CD4-positive, alpha-beta T cell treated with Interleukin-6 for 4 hours (primary cell): ENCODE data around the gene ANTKMT.
A peak's percentile ranks its signal among the peaks of the same experiment; 100 is the strongest.

ENCODE experiments used
- DNase-seq: peaks from one replicate; pipeline ENCODE4 v3.0.0-alpha.2; 2020; ENCODE audit warnings: mixed read lengths

The ANTKMT gene, protein sequence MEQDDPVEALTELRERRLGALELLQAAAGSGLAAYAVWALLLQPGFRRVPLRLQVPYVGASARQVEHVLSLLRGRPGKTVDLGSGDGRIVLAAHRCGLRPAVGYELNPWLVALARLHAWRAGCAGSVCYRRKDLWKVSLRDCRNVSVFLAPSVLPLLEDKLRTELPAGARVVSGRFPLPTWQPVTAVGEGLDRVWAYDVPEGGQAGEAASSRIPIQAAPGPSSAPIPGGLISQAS

DNA sequence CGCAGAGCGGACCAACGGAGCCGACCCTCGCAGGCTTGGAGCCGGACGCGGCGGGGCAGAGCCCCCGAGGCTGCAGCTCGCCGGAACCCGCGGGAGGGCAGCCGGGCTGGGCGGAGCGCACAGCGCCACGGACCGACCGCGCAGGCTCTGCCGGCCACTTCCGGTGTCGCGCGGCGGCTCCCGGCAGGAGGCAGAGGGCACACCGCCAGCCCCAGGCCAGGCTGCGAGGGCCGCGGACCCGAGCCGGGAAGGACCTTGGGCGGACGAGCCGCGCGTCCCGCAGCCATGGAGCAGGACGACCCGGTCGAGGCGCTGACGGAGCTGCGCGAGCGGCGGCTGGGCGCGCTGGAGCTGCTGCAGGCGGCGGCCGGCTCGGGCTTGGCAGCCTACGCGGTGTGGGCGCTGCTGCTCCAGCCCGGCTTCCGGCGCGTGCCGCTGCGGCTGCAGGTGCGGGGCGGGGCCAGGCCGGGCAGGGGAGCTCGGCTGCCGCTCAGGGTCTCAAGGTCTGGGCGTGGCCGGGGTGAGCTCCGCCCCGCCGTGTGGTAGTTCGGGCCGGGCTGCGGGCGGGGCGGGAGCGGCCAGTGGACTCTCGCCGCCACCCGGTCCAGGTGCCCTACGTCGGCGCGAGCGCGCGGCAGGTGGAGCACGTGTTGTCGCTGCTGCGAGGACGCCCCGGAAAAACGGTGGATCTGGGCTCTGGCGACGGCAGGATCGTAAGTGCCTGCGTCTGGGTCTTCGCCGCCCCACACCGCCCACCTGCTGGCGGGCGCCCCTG is at the start of gene ANTKMT:
TSS of gene ANTKMT (plus strand) at position 157 of the 775 bp plus-strand sequence. CDS start at position 286, 129 bp downstream.
- DNase-seq, result peak; percentile 84

DNA sequence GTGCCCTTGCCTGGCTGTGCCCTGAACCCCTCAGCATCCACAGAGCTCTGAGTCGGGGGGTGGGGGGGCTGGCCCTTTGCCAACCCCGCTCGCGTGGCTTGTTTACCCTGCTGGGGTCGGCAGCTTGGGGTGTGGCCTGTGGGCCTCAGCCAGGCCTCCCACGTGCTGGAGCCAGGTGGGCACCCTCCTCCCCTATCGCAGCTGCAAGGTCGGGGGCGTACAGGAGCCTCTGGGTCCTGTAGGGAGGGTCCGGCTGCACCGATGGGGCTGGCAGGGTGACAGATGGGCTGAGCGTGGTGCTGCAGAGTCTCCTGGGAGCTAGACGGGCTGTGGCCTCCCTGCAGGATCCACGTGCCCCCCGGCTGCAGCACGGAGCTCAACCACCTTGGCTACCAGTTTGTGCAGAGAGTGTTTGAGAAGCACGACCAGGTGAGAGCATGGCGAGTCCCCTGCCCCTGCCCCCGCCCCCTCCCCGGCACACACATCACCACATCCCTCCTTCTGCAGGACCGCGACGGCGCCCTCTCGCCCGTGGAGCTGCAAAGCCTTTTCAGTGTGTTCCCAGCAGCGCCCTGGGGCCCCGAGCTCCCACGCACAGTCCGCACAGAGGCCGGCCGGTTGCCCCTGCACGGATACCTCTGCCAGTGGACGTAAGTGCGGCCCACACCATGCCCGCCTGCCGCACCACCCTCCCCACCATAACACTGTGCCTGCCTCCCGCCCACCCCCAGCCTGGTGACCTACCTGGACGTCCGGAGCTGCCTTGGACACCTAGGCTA is 49.4 kb upstream of the ANTKMT start:
- no peak for DNase-seq

DNA sequence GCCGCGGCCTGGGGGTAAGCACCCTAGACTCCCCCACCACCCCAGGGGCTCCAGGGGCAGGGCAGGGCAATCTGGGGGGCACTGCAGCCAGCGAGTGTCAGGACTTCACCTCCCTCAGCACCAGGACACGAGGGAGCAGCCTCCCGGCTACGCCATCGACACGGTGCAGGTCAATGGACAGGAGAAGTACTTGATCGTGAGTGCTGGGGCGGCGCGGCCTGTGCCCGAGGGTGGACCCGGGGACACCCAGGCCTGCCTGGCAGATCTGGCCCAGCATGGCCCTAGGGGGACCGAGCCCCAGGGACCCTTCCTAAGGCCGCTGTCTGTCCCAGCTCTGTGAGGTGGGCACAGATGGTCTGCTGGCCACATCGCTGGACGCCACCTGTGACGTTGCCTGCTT is 48.6 kb upstream of the ANTKMT start:
- DNase-seq, result no peak

DNA sequence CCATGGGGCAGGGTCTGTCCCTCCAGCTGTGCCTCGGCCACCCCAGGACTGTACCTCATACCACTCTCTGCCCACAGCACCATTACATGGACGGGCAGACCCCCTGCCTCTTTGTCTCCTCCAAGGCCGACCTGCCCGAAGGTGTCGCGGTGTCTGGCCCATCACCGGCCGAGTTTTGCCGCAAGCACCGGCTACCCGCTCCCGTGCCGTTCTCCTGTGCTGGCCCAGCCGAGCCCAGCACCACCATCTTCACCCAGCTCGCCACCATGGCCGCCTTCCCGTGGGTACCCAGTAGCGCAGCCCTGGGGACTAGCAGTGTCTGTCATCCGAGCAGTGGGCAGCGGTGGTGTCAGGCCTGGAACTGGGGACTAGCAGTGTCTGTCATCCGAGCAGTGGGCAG is 48.1 kb upstream of the ANTKMT start:
- no peak for DNase-seq

DNA sequence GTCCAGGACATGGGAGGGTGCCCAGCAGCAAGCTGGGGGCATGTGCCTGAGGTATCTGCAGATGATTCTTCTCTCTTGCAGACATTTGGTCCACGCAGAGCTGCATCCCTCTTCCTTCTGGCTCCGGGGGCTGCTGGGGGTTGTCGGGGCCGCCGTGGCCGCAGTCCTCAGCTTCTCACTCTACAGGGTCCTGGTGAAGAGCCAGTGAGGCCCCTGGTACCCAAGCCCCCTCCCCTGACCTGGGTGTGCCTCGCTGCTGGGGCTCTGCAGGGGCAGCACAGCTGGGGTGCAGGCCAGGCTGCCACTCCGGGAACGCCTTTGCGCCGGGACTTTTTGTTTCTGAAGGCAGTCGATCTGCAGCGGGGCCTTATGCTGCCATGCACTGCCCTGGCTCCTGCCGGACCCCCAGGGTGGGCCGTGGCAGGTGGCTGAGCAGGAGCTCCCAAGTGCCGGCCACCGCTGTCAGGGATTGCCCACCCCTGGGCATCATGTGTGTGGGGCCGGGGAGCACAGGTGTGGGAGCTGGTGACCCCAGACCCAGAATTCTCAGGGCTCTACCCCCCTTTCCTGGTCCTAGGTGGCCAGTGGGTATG is 47.5 kb upstream of the ANTKMT start:
- DNase-seq, result no peak

DNA sequence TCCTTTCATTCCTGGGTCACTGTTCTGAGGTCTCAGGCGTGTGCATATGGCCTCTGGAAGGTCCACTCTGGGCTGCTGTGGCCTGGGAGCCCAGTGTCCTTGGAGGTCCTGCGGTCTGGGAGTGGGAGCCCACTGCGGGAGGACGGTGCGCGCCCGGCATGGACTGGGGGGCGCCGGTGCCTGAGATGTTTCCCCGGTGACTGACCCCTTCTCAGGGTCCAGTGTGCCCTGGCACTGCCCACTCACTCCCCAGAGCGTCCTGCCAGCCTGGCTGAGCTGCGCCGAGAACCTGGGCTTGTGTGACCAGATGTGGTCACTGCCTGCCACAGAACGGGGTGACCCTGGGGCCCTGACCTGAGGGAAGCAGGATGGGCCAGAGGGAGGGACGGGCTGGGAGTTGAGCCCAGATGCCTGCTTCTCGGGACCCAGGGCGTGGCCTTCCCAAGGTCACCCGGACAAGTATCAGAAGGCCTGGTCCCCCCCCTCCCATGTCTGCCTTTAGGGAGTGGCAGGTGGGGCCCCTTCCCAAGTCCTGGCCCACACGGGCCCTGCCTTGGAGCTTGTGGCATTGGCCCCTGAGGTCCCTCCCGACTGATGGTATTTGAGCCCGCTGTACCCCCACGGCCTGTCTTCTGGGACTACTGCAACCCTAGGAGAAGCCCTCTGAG is 46.6 kb upstream of the ANTKMT start:
- DNase-seq, result no peak

DNA sequence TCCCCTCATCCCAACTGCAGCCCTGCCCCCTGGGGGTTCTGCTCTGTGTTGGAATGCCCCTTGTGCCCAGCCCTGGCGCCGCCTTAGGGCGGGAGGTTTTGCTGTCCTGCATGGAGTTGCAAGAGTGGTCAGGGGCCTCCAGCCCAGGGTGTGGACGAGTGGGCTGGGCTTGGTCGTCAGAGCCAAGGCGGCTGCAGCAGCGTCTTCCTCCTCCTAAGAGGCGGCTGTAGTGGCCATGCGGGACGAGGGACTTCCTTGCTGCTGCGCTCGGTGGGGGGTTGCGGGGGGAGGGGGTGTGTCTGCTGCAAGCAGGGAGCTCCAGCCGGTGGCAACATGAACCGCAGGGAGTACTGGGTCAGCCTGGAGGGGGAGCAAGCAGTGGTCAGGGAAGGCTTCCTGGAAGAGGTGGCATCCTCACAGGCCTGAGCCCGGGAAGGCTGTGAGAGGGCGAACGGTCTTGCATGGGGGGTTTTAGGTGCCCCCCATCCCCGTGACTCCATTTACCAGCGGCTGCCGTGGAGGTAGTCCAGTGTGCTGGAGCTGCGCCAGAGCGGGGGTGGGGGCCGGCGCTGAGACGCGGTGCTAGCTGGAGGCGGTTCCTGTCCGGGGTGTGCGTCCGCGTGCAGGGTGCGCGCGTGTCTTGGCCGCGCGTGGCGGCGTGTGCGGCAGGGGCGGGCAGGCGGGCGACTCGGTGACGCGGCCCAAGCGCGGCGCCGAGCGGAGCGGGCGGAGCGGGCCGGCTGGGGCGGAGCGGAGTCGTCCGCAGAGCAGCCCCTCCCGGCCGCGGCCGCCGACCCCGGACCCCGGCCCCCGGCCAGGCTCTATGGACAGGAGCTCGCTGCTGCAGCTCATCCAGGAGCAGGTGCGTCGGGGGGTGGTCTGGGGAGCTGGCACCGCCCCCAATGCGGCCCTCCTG is 45.7 kb upstream of the ANTKMT start, which contains the start of gene RHBDL1:
TSS of gene RHBDL1 (plus strand) at position 704 of the 916 bp plus-strand sequence. CDS start at position 824, 120 bp downstream.
- no peak for DNase-seq

DNA sequence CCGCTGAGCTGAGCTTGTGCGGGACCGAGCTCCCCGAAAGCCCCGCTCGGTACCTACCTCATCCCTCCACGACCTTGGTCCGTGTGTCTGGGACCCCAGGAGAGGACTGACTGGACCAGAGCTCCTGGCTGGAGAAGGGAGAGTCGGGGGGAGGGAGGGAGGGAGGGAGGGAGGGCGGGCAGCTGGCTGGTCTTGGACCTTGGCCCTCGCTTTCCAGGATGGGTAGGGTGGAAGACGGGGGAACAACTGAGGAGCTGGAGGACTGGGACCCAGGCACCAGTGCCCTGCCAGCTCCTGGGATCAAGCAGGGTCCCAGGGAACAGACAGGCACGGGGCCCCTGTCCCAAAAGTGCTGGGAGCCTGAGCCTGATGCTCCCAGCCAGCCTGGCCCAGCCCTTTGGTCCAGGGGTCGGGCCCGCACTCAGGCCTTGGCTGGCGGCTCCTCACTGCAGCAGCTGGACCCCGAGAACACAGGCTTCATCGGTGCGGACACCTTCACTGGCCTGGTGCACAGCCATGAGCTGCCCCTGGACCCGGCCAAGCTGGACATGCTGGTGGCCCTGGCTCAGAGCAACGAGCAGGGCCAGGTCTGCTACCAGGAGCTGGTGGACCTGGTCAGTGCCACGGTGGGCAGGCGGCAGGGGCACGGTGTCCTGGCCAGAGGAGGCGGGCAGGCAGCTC is 44.9 kb upstream of the ANTKMT start:
- no peak for DNase-seq

DNA sequence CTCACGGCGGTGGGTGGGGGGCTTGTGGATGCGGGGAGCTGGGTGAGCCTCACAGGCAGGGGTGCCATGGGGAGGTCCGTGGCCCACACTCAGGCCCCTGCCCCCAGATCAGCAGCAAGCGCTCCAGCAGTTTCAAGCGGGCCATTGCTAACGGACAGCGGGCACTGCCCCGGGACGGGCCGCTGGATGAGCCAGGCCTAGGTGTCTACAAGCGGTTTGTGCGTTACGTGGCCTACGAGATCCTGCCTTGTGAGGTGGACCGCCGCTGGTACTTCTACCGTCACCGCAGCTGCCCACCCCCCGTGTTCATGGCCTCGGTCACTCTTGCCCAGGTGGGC is 44.4 kb upstream of the ANTKMT start:
- DNase-seq, result no peak

DNA sequence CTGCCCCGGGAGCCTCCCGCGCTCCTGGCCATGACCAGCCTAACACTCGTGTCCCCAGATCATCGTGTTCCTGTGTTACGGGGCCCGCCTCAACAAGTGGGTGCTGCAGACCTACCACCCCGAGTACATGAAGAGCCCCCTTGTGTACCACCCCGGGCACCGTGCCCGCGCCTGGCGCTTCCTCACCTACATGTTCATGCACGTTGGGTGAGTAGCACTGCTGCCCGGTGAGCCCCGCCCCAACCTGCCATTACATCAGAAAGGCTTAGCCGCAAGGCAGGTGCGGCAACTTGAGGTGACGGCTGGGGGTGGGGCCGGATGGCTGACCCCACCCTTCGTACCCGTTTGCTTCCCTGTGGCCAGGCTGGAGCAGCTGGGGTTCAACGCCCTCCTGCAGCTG is 44.0 kb upstream of the ANTKMT start:
- peak; percentile 43 for DNase-seq

DNA sequence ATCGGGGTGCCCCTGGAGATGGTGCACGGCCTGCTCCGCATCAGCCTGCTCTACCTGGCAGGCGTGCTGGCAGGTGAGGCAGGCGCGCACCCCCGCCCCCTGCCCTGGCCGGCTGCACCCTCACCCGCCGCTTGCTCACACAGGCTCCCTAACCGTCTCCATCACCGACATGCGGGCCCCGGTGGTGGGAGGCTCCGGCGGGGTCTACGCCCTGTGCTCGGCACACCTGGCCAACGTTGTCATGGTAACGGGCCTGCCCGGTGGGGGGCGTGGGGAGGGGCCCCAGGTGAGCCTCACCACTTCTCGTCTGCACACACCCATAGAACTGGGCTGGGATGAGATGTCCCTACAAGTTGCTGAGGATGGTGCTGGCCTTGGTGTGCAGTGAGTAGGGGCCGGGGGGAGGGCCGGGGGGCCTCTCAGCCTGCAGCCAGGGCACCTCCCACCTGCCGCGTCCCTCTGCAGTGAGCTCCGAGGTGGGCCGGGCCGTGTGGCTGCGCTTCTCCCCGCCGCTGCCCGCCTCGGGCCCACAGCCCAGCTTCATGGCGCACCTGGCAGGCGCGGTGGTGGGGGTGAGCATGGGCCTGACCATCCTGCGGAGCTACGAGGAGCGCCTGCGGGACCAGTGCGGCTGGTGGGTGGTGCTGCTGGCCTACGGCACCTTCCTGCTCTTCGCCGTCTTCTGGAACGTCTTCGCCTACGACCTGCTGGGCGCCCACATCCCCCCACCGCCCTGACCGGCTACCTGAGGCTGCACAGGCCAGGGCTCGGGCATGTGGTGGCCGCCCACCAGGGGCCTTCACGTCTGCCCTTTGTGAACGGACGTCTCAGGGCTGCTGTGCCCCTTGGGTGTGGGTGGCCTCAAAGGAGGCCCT is 43.4 kb upstream of the ANTKMT start:
- DNase-seq, result no peak

DNA sequence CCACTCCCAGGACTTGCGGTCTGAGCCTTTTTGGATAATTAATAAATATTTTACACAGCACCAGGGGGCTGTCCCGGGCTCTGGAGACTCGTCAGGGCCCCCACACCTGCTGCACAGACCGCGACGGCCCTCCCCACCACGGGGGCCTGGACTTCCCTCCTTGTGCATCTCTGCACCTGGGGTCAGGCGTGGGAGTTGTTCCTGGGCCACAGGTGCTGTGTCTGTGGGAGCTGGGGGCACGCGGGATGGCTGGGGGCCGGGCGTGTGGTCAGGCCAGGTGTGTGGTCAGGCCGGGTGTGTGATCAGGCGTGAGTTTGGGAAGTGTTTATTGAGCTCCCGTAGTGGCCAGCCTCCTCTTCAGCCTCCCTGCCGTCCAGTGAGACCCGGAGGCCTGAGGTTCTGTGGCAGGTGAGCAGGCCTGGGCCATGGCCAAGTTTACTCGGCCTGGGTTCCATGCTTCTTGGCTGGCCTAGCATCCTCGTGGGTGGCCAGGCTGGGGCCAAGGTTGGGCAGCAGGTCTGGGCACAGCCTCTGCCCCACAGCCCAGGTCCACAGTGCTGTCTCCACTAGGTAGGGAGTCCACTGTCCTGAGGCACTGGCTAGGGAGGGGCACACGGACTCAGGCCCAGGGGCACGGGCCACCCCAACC is 42.6 kb upstream of the ANTKMT start:
- DNase-seq, result no peak

DNA sequence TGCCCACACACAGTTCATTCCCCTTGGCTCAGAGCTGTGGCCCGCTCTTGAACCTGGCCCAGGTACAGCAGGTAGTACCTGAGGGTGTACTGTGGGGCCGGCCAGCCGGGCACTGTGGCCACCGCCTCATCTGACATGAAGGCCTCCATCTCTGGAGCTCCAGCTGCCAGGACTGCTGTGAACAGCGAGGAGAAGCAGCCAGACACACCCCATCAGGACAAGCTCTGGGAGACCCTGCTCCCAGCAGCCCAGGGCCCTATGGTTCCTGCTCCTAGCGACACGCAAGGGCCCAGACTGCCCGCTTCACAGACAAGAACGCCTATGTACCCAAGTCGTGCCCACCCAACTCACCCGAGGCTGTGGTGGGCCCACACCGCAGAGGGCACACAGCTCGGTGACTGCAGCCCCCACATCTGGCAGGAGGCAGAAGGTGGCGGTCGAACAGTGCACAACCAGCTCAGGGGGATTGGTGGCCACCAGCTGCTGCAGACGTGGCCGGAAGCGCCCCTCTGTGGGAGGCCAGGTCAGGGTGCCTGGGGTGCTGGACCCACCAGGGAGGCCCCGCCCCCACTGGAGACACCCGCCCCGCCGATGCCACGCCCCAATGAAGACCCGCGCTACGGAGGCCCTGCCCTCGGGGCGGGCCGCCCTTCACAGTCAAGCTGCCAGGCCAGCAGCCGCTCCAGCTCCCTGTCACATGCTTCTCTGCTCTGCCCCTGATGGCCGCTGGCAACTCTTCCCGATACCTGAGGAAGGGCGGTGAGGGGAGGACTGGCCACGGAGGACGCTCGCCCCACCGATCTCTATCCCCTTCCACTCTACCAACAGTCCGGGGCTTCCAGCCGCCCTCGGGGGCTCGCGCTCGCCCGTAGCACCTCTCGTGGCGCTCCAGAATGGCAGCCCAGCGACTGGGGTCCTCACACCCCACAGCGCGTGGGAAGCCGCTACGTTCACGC is 41.8 kb upstream of the ANTKMT start:
- DNase-seq, result peak; percentile 62

DNA sequence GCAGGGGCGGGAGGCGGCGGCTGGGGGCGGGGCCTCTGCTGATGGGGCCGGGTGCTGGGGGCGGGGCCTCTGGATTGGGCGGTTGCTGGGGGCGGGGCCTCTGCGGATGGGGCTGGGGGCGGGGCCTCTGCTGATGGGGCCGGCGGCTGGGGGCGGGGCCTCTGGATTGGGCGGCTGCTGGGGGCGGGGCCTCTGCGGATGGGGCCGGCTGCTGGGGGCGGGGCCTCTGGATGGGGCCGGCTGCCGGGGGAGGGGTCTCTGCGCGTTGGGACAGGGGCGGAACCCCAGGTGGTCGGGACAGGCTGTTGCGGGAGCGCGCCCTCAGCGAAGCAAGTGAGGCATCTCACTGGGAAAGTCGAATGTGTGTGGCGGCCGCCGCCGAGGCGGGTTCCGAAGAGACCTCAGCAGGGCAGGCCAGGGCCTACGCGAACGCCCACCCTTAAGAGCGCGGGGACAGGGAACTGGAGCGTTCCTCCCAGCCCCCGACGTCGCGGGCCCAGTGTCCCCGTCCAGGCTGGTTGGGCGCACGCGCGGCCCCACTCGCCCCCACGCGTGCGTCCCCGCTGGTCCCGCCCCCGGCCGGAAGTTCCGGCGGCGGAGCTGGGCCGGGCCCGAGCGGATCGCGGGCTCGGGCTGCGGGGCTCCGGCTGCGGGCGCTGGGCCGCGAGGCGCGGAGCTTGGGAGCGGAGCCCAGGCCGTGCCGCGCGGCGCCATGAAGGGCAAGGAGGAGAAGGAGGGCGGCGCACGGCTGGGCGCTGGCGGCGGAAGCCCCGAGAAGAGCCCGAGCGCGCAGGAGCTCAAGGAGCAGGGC is 40.9 kb upstream of the ANTKMT start, which contains the start of gene STUB1:
TSS of gene STUB1 (plus strand) at position 597 of the 811 bp plus-strand sequence. CDS start at position 713, 116 bp downstream.
- peak; percentile 95 for DNase-seq

DNA sequence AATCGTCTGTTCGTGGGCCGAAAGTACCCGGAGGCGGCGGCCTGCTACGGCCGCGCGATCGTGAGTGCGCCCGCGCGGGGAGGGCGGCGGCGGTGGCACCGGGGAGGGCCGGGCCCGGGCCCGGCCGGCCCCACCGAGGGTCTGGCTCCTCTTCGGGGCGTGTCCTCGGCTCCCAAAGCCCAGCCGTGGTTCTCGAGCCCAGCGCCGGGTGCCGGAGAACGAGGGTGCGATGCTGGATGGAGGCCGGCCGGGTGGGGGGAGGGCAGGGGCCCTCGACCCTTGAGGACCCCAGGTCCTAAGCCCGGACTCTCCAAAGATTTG is 40.4 kb upstream of the ANTKMT start:
- DNase-seq, result no peak

DNA sequence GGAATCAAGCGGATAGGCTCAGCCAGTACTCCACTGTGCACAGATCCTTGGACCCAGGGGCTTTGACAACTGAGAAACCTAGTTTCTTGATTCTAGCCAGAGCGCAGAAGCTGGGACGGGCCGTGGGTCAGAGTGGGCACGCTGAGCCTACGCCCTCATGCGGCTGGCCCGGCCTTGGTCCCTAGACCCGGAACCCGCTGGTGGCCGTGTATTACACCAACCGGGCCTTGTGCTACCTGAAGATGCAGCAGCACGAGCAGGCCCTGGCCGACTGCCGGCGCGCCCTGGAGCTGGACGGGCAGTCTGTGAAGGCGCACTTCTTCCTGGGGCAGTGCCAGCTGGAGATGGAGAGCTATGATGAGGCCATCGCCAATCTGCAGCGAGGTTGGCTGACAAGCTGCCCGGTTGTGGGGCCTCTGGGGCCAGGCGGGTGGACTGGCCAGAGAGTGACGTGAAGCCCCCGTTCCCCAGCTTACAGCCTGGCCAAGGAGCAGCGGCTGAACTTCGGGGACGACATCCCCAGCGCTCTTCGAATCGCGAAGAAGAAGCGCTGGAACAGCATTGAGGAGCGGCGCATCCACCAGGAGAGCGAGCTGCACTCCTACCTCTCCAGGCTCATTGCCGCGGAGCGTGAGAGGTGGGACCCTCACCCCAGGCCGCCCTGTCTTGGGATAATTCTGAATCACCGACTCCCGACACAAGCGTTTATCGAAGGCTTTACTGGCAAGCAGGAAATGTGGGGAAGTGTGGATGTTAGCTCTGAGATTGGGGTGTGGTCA is 39.8 kb upstream of the ANTKMT start:
- no peak for DNase-seq
